B cell (primary cell): ENCODE data around the gene FAXC.
"Not testable (repeated sequence)": the region's sequence is repeated elsewhere in the genome, so short reads cannot be mapped to it uniquely, and the experiment has no call there.

Experiments
- CTCF ChIP-seq: fragments of 200-600 bp; IDR thresholded peaks from one replicate; pipeline ENCODE4 v1.8.0; 2022; ENCODE audit warnings: antibody characterized with exemption, mild to moderate bottlenecking
- EZH2 ChIP-seq: IDR thresholded peaks from 2 replicates; pipeline ENCODE4 v1.6.1; 2012; ENCODE audit warnings: borderline replicate concordance, low read depth, mild to moderate bottlenecking, moderate library complexity, low read length; ENCODE audit not compliant: insufficient read depth, poor library complexity, severe bottlenecking

GRCh38 chr6:99335298-99335697, 14.2 kb downstream of the FAXC start:
- TF ChIP-seq CTCF, EZH2: not testable (repeated sequence)
